BE2C (cell line): ENCODE data around the gene ZBTB7A.

ENCODE experiments used
- DNase-seq: peaks from one replicate; pipeline ENCODE4 v3.0.0-alpha.2; 2020
- H3K27me3 ChIP-seq: fragments of 250-450 bp; sonication (Bioruptor Pico); 2 replicates; pipeline ENCODE4 v1.5.1; 2020; ENCODE audit warnings: mild to moderate bottlenecking
- H3K36me3 ChIP-seq: fragments of 250-450 bp; sonication (Bioruptor Pico); 2 replicates; pipeline ENCODE4 v1.5.1; 2020; ENCODE audit warnings: mild to moderate bottlenecking
- H3K4me1 ChIP-seq: fragments of 250-450 bp; sonication (Bioruptor Pico); 2 replicates; pipeline ENCODE4 v1.5.1; 2020
- H3K4me3 ChIP-seq: 2 replicates; pipeline ENCODE4 v1.5.1; 2011; ENCODE audit warnings: low read depth, low read length
- H3K9me3 ChIP-seq: fragments of 250-450 bp; sonication (Bioruptor Pico); 2 replicates; pipeline ENCODE4 v1.5.1; 2020
- CTCF ChIP-seq: IDR thresholded peaks from 2 replicates; pipeline ENCODE4 v1.5.1; 2012; ENCODE audit warnings: mild to moderate bottlenecking, low read depth, low read length

ZBTB7A gene

GRCh38 chr19:4089946-4090345 is 23.2 kb upstream of the ZBTB7A start:
- Histone ChIP-seq H3K4me1 (peaks cover 4% of the 10 kb centered on the region; the same call in 1 of the 2 replicates), H3K27me3 (no peaks in the 10 kb centered on the region), H3K36me3 (peaks cover 25% of the 10 kb centered on the region), H3K4me3 (no peak overlapping the region), H3K9me3 (no peaks in the 10 kb centered on the region)
- TF ChIP-seq CTCF = no peak
- DNase-seq = no peak

- no peak for DNase-seq
- Histone ChIP-seq H3K27me3 (no peaks in the 10 kb centered on the region), H3K4me1 (peaks cover 4% of the 10 kb centered on the region; the same call in 1 of the 2 replicates), H3K36me3 (peaks cover 22% of the 10 kb centered on the region), H3K9me3 (no peaks in the 10 kb centered on the region), H3K4me3 (no peak overlapping the region)
- TF ChIP-seq CTCF = no peak
Measured at GRCh38 chr19:4089400-4089908, 22.8 kb upstream of the ZBTB7A start.

DNA sequence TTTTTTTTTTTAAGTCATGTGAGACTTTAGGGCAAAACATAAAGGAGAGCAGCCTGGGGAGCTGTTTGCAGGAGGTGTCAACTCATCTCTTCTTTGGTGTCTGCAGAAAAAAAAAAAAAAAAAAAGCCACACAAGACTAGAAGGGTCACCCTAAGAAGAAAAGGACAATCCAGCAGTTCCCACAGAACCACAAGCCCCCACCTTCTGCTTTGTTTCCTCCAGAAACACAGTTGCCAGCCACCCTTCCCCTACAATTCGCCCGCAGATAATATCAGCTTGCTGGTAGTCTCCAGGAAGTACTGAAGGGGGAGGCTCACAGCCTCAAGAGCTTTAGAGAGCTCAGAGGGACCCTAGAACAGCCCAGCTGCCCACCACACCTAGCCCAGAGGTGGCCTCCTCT is 22.3 kb upstream of the ZBTB7A start:
- H3K4me3 ChIP-seq = no peak overlapping the region
- H3K27me3 ChIP-seq = no peaks in the 10 kb centered on the region
- no peak for TF ChIP-seq CTCF

GRCh38 chr19:4087787-4088679 is 21.3 kb upstream of the ZBTB7A start:
- no peak for DNase-seq
- no peak overlapping the region for H3K4me3 ChIP-seq
- H3K36me3 ChIP-seq = peaks cover 12% of the 10 kb centered on the region
- no peaks in the 10 kb centered on the region for H3K27me3 ChIP-seq
- H3K9me3 ChIP-seq = no peaks in the 10 kb centered on the region
- H3K4me1 ChIP-seq = peaks cover 4% of the 10 kb centered on the region; the same call in 1 of the 2 replicates
- TF ChIP-seq CTCF = no peak

More for the DNA sequence above, 22.3 kb upstream of the ZBTB7A start:
- Histone ChIP-seq H3K4me1 (peaks cover 4% of the 10 kb centered on the region; the same call in 1 of the 2 replicates), H3K9me3 (no peaks in the 10 kb centered on the region), H3K36me3 (peaks cover 17% of the 10 kb centered on the region)
- DNase-seq = no peak

GRCh38 chr19:4086411-4086867 is 19.7 kb upstream of the ZBTB7A start:
- no peak for TF ChIP-seq CTCF
- no peak overlapping the region for H3K4me3 ChIP-seq
- peaks cover 12% of the 10 kb centered on the region; the same call in 1 of the 2 replicates for H3K36me3 ChIP-seq
- H3K4me1 ChIP-seq = peaks cover 4% of the 10 kb centered on the region; the same call in 1 of the 2 replicates
- DNase-seq = no peak
- H3K27me3 ChIP-seq = no peaks in the 10 kb centered on the region
- no peaks in the 10 kb centered on the region for H3K9me3 ChIP-seq

- TF ChIP-seq CTCF = no peak
Measured at GRCh38 chr19:4084547-4084877, 17.8 kb upstream of the ZBTB7A start.

More at GRCh38 chr19:4084547-4084877, 17.8 kb upstream of the ZBTB7A start:
- H3K36me3 ChIP-seq = peaks cover 4% of the 10 kb centered on the region; the same call in 1 of the 2 replicates
- peaks cover 4% of the 10 kb centered on the region; the same call in 1 of the 2 replicates for H3K4me1 ChIP-seq
- no peaks in the 10 kb centered on the region for H3K27me3 ChIP-seq
- no peak overlapping the region for H3K4me3 ChIP-seq
- DNase-seq = no peak
- H3K9me3 ChIP-seq = no peaks in the 10 kb centered on the region
